ENCODE results near the gene INHA. TPM values are rescaled to one million over a fixed set of nuclear protein-coding genes. Genes with fewer than 3 reads are reported as not detected.

INHA gene
- total RNA-seq, 1 donor from 2014 or later: 0.53 TPM

- no peak for DNase-seq (ENCODE audit: low spot score)
- intact Hi-C loops (cut with DNase I): no loop called here
- no peak for ATAC-seq
These were observed 4.2 kb upstream of the INHA start for GRCh38 chr2:219567791-219568361.

DNA sequence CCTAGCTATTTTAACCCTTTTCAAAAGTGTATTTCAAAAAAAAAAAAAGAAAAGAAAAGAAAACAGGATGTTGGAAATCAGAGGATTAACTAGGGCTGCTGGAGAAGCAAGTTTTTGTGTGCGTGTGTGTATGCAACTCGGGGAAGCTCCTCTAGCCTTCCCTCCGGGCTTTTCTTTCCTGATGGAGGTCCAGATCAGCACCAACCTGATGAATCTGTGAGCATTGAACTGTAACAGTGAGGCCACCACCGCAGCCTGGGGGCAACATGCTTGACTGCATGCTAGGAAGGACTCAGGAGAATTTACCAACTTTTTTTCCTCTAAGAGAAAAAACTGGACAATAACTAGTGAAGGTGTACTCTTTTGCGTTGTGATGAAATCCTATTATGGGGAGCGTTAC is 3.1 kb upstream of the INHA start:
- no peak for DNase-seq (ENCODE audit: low spot score)
- intact Hi-C loops (cut with DNase I): no loop called here
- no peak for ATAC-seq

GRCh38 chr2:219569635-219570034 is 2.5 kb upstream of the INHA start:
- DNase-seq (ENCODE audit: low spot score) (no peak), ATAC-seq (no peak)
- intact Hi-C loops (cut with DNase I): no loop called here

- DNase-seq (ENCODE audit: low spot score): no peak
- intact Hi-C loops (cut with DNase I): no loop called here
- ATAC-seq: peak; percentile 41
These were observed 1.8 kb upstream of the INHA start for GRCh38 chr2:219570194-219570923.

DNA sequence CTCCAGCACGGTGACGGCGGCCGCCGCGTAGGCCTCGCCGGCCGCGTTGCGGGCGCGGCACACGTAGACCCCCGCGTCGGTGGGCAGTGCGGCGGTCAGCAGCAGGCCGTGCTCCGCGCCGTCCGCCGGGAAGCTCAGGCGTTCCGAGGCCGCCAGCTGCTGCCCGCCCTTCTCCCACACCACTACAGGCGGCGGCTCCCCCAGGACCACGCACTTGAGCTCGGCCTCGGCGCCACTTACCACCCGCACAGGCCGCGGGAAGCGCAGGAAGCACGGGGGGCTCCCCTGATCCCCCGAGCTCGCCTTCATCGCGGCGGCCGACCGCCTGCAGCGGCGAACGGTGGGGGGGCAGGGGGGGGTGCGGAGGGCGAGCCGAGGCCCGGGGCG is 1.2 kb upstream of the INHA start:
- no peak for DNase-seq (ENCODE audit: low spot score)
- ATAC-seq: no peak
- intact Hi-C loops (cut with DNase I): no loop called here

- intact Hi-C loops (cut with DNase I): no loop called here
- ATAC-seq (peak; percentile 73), DNase-seq (ENCODE audit: low spot score) (no peak)
These were observed 536 bp upstream of the INHA start, which contains the start of gene OBSL1 for GRCh38 chr2:219571311-219572236. OBSL1 (minus strand) TSS chr2:219571539; CDS start chr2:219571232, 307 bp downstream.

DNA sequence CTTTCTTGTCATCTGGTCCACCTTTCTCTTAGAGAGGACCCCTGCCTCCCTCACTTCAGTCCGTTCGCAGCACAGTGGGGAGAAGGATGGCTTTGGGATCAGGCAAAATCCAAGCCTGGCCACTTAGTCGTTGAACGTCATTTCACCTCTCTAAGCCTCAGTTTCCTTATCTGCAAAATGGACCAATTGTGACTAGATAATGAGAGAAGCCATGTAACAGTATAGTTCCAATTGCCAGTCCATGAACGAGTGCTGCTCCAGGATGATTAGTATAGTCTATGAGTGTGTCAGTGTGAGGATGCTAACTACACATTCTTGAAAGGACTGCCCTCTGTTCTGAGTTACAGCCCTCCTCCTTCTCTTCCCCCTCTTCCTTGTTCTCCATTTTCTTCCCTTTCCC is 1.1 kb downstream of the INHA start:
- ATAC-seq (no peak), DNase-seq (ENCODE audit: low spot score) (no peak)
- intact Hi-C loops (cut with DNase I): no loop called here

DNA sequence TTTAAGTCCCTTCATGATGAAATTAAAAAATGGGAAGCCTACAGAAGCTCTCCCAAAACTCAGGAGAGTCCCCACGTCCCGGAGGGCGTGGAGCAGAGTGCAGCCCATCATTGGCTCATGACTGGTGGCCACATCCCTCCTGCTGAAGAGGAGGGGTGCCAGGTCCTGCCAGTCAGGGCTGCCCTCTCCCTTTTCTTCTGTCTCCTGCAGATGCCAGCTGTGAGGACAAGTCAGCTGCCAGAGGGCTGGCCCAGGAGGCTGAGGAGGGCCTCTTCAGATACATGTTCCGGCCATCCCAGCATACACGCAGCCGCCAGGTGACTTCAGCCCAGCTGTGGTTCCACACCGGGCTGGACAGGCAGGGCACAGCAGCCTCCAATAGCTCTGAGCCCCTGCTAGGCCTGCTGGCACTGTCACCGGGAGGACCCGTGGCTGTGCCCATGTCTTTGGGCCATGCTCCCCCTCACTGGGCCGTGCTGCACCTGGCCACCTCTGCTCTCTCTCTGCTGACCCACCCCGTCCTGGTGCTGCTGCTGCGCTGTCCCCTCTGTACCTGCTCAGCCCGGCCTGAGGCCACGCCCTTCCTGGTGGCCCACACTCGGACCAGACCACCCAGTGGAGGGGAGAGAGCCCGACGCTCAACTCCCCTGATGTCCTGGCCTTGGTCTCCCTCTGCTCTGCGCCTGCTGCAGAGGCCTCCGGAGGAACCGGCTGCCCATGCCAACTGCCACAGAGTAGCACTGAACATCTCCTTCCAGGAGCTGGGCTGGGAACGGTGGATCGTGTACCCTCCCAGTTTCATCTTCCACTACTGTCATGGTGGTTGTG is 2.6 kb downstream of the INHA start:
- DNase-seq (ENCODE audit: low spot score): no peak
- intact Hi-C loops (cut with DNase I): no loop called here
- no peak for ATAC-seq

DNA sequence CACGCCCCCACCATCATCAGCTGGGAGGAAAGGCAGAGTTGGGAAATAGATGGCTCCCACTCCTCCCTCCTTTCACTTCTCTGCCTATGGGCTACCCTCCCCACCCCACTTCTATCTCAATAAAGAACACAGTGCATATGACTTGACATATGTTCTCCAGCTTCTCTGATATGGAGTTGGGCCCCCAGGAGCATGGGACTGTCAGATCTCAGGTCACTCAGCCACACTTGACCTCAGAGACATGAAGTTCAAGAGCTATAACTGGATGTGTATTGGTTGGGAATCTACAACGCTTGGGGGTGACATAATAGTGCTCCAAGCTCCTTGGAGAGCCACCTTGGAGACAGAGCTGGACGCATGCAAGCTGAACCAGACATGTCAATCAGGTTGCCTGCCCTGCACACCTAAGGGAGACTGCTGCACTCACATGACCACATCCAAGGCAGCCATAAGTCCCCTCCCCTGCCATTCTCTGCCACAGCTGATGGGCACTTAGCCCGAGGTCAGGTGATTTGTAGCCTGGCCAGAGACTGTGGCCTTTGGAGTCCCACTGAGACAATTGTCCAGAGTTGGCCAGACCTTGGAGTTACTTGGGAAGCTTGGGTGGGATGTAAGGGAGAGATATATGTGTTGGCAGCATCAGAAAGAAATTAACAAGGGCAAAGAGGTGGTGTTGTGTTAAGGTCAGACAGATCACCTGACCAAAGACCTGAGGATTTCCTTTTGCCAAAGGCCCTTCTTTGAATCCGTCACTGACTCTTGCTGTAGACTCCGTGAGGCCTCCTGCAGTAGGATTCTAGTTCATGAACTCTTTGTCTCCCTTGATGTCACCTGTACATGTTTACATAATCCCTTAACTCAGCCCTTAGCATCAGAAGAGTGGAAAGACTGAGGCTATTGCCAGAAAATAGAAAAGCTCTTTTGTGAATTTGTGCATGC is 3.7 kb downstream of the INHA start:
- ATAC-seq (no peak), DNase-seq (ENCODE audit: low spot score) (no peak)
- intact Hi-C loops (cut with DNase I): no loop called here

DNA sequence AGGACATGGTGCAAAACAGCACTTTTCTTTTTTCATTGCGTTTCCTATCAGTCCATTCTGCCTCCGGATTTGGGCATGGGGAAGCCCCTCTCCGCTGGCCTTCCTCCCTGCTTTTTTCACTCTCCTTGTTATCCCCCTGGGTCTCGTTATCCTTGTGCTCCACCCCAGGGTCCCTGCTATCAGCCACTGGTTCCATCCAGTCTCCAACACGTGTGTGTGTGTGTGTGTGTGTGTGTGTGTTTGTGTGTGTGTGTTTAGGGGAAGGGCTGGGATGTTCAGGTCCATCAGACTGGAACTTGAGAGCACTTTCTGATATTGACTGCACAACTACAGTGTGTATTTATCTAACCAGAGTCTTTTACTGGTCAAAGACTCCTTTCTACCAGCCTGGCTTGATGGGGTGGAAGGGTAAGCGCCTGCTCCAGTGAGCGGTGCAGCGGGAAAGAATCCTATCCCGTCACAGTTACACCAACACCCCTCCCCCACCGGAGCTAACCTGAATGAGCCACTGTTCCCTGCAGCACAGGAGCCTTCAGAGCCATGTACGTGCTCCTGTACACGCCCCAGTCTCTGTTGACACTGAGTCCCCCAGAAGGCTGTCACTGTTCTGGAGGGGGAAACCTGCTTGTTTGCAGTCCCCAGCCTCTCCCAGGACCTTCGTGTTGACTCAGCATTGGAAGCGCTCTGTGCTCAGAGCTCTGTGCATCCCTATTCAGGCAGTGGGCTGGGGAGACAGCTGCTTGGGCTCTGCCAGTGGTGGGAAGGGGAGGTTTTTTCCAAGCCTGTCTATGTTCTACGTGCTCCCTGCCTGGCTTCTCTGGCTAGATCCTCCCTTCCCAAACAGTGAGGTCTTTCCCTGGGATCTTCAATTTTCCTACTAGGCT is 4.6 kb downstream of the INHA start:
- DNase-seq (ENCODE audit: low spot score) (no peak), ATAC-seq (peak; percentile 35)
- intact Hi-C loops (cut with DNase I): no loop called here

- intact Hi-C loops (cut with DNase I): no loop called here
- ATAC-seq (no peak), DNase-seq (ENCODE audit: low spot score) (no peak)
These were observed 6.9 kb downstream of the INHA start for GRCh38 chr2:219578811-219579613.

- DNase-seq (ENCODE audit: low spot score) (no peak), ATAC-seq (no peak)
- intact Hi-C loops (cut with DNase I): no loop called here
These were observed 9.2 kb downstream of the INHA start for GRCh38 chr2:219581346-219581745.

DNA sequence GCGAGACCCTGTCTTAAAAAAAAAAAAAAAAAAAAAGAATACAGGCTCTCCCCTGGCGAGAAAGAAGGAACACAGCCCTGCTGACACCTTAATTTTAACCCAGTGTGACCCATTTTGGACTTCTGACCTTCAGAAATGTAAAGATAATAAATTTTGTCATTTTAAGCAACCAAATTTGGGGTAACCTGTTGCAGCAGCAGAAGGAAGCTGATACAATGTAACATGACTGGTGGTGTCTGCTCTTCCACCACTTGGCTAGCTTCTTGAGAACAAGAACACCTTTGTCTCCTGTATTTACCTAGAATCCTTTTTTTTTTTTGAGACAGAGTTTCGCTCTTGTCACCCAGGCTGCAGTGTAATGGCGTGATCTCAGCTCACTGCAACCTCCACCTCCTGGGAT is 19.0 kb downstream of the INHA start:
- no peak for DNase-seq (ENCODE audit: low spot score)

DNA sequence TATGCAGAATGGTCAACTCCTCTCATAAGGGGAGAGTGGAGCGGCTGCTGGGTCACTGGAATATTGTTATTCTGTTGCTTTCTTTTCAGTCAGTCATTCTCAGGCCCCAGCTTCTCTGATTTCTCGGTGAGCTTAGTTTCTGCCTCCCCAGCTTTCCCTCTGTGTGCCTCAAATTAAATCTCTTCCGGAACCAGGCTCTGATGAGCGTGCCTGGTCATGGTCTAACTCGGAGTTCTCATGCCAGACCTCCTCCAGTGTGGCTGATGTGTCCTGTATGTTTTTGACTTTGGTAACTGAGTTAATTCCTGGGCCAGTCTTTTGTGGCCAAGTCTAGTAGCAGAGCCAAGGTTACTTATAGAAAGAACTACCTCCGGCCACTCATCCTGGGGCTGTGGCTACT is 20.6 kb downstream of the INHA start:
- intact Hi-C loops (cut with DNase I): no loop called here
- DNase-seq (ENCODE audit: low spot score): no peak
- no peak for ATAC-seq

More for the DNA sequence above, 19.0 kb downstream of the INHA start:
- ATAC-seq: no peak
- intact Hi-C loops (cut with DNase I): no loop called here

- DNase-seq (ENCODE audit: low spot score): no peak
- no peak for ATAC-seq
- intact Hi-C loops (cut with DNase I): no loop called here
These were observed 21.0 kb downstream of the INHA start for GRCh38 chr2:219593154-219593553.

DNA sequence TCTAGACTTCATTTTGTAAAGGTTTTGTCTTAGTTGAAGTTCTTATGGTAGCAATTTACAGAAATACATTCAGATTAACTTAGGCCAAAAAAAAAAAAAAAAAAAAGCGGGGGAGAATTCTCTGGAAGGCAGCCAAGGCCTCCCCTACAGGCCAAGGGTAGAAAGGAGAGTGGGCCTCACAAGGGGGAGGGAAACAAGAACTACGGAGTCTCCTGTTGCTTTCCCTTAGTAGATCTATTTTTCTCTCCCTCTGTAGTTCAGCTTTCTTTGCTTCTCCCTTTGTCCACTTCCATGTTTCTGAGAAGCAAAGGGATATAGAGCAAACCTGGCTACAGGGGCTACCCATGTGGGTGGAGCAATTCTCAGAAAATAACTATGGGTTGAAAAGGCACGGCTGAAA is 23.1 kb downstream of the INHA start:
- intact Hi-C loops (cut with DNase I): no loop called here
- DNase-seq (ENCODE audit: low spot score) (no peak), ATAC-seq (no peak)

Data from sciatic nerve (tissue), 2 donors.